Upper lobe of left lung (tissue), 6 donors: ENCODE results near the gene DLL1. TPM values are rescaled to one million over a fixed set of nuclear protein-coding genes. Genes with fewer than 3 reads are reported as not detected.

Experiments used
- ATAC-seq, 2 donors: fragments of 200-7000 bp; cut with Tn5 transposase; one replicate each; pipeline ENCODE4 v1.9.1; 2022; ENCODE audit warnings: mild to moderate bottlenecking in 2 of 2, moderate library complexity in 2 of 2; ENCODE audit not compliant: low FRiP score in 2 of 2
- DNase-seq, 2 donors: peaks; one replicate each; pipeline ENCODE4 v3.0.0-alpha.2; 2019 to 2020
- H3K27ac ChIP-seq, 4 donors: fragments of 200-600 bp; sonication (generic); one replicate each; pipeline ENCODE4 v1.5.1; 2016 to 2019
- H3K27me3 ChIP-seq, 4 donors: fragments of 200-600 bp; sonication (generic); one replicate each; pipeline ENCODE4 v1.5.1; 2017 to 2019
- H3K36me3 ChIP-seq, 4 donors: fragments of 200-600 bp; sonication (generic); one replicate each; pipeline ENCODE4 v1.5.1; 2016 to 2019
- H3K4me1 ChIP-seq, 4 donors: fragments of 200-600 bp; sonication (generic); one replicate each; pipeline ENCODE4 v1.5.1; 2018 to 2019
- H3K4me3 ChIP-seq, 4 donors: fragments of 200-600 bp; sonication (generic); one replicate each; pipeline ENCODE4 v1.5.1; 2017 to 2019; ENCODE audit warnings: mild to moderate bottlenecking in 2 of 4, moderate library complexity in 1 of 4
- H3K9me3 ChIP-seq, 4 donors: fragments of 200-600 bp; sonication (generic); one replicate each; pipeline ENCODE4 v1.5.1; 2018 to 2019
- CTCF ChIP-seq, 6 experiments: fragments of 450-650 bp in 4 of 6; fragments of 200-600 bp in 2 of 6; sonication (generic) in 2 of 6; IDR thresholded peaks; one replicate each; pipeline ENCODE4 v1.5.1; 2016 to 2019; ENCODE audit warnings: antibody characterized with exemption in 6 of 6
- EP300 ChIP-seq, 4 donors: sonication (generic); formaldehyde crosslinking; IDR thresholded peaks; one replicate each; pipeline ENCODE4 v1.5.1; 2017; ENCODE audit warnings: antibody characterized with exemption in 4 of 4, control low read depth in 2 of 4
- POLR2A ChIP-seq, 4 donors: fragments of 450-650 bp; IDR thresholded peaks; one replicate each; pipeline ENCODE4 v1.5.1; 2016 to 2017; ENCODE audit warnings: antibody characterized with exemption in 4 of 4, mild to moderate bottlenecking in 2 of 4
- POLR2AphosphoS5 ChIP-seq, 2 donors: sonication (generic); formaldehyde crosslinking; IDR thresholded peaks; one replicate each; pipeline ENCODE4 v1.5.1; 2017; ENCODE audit warnings: antibody characterized with exemption in 2 of 2
- WGBS, 2 donors: methylation state at CpG; one replicate each; pipeline ENCODE4 v1.1.5; 2017 to 2018; 5-methylcytosine and 5-hydroxymethylcytosine counted together
- small RNA-seq, 4 donors: library from RNA; depleted of rRNA; stranded (forward); fragments of <200 nt; gene quantifications; one replicate each; pipeline ENCODE3, GENCODE V24; 2016
- total RNA-seq, 6 donors: library from RNA; depleted of rRNA in 4 of 6; stranded (reverse); fragments of >200 nt in 4 of 6; gene quantifications; one replicate each; pipeline versions ENCODE4 v1.1.0 to v1.2.1, GENCODE V29; 2016 to 2021
- donor health status: DM: no; HTN: no; CAD: no; lungs with moderate emphysema.
- donor health status: DM: no; HTN: yes; CAD: no; lungs with severe emphysema.

The DLL1 gene
- total RNA-seq, 6 donors from 2014 or later = 3.8 to 20.1 (median 10.2) TPM

- Histone ChIP-seq H3K36me3 (no peaks in the 10 kb centered on the region), H3K4me1 (no peaks in the 10 kb centered on the region), H3K4me3 (no peak overlapping the region), H3K27ac (no peak overlapping the region), H3K9me3 (no peaks in the 10 kb centered on the region), H3K27me3 (no peaks in the 10 kb centered on the region)
- ATAC-seq (no peak), DNase-seq (no peak)
- TF ChIP-seq EP300 (IDR thresholded peaks at IDR 0.05) (no peak), POLR2A (IDR thresholded peaks at IDR 0.05) (no peak), POLR2AphosphoS5 (IDR thresholded peaks at IDR 0.05) (no peak), CTCF (IDR thresholded peaks at IDR 0.05) (no peak)
- 93 to 95% methylated on average over 9 of the region's 9 CpGs for WGBS, 2 donors
Measured at GRCh38 chr6:170234419-170234818, 56.5 kb downstream of the DLL1 start.

- ATAC-seq (no peak), DNase-seq (no peak)
- no peak overlapping the region for H3K27ac ChIP-seq
- 85 to 97% methylated on average over 13 of the region's 13 CpGs for WGBS, 2 donors
- H3K36me3 ChIP-seq = no peaks in the 10 kb centered on the region
- TF ChIP-seq POLR2A (IDR thresholded peaks at IDR 0.05) (no peak), EP300 (IDR thresholded peaks at IDR 0.05) (no peak), POLR2AphosphoS5 (IDR thresholded peaks at IDR 0.05) (no peak), CTCF (IDR thresholded peaks at IDR 0.05) (no peak)
- H3K9me3 ChIP-seq = no peaks in the 10 kb centered on the region
- H3K27me3 ChIP-seq = no peaks in the 10 kb centered on the region
- no peak overlapping the region for H3K4me3 ChIP-seq
- H3K4me1 ChIP-seq = no peaks in the 10 kb centered on the region
Measured at GRCh38 chr6:170233286-170234205, 57.3 kb downstream of the DLL1 start.

Small RNAs within 50 kb of the gene (small RNA-seq; reads per million reads assigned to genes)
- 0 reads per million in 4 donors for gene MIR4644

Other genes with a start within 250 kb of the DLL1 start
- gene FAM120B, start 15.7 kb upstream of the DLL1 start, total RNA-seq = 10 to 100 TPM; 20.1 to 51.3 (median 28.3) TPM